HG02852 (cell line): Measurements from ENCODE around the gene FZD4.
"Not testable (repeated sequence)": the region's sequence is repeated elsewhere in the genome, so short reads cannot be mapped to it uniquely, and the experiment has no call there.

Experiments used
- ATAC-seq: cut with Tn5 transposase; IDR thresholded peaks from one replicate; pipeline ENCODE4 v1.9.1; 2021; ENCODE audit warnings: mild to moderate bottlenecking, moderate library complexity; ENCODE audit not compliant: unreplicated experiment

FZD4 gene

GRCh38 chr11:86977441-86978050 is 22.4 kb upstream of the FZD4 start:
- ATAC-seq, result no peak

- ATAC-seq, result no peak
Observed at GRCh38 chr11:86972734-86973133, 17.5 kb upstream of the FZD4 start.

- no peak for ATAC-seq
Observed at GRCh38 chr11:86969258-86969657, 14.1 kb upstream of the FZD4 start.

- not testable (repeated sequence) for ATAC-seq
Observed at GRCh38 chr11:86967601-86968000, 12.4 kb upstream of the FZD4 start.

- no peak for ATAC-seq
Observed at GRCh38 chr11:86957976-86958646, 2.9 kb upstream of the FZD4 start.

GRCh38 chr11:86956905-86957195 is 1.7 kb upstream of the FZD4 start:
- no peak for ATAC-seq

- ATAC-seq, result no peak
Observed at GRCh38 chr11:86955111-86955360, 159 bp downstream of the FZD4 start.

GRCh38 chr11:86954269-86955110 is 705 bp downstream of the FZD4 start:
- ATAC-seq, result peak; percentile 1

GRCh38 chr11:86952221-86952875 is 2.8 kb downstream of the FZD4 start:
- no peak for ATAC-seq

- no peak for ATAC-seq
Observed at GRCh38 chr11:86951706-86952105, 3.5 kb downstream of the FZD4 start.

- no peak for ATAC-seq
Observed at GRCh38 chr11:86950661-86950995, 4.6 kb downstream of the FZD4 start.

GRCh38 chr11:86949995-86950660 is 5.1 kb downstream of the FZD4 start:
- ATAC-seq, result no peak

GRCh38 chr11:86948733-86949132 is 6.5 kb downstream of the FZD4 start:
- no peak for ATAC-seq

GRCh38 chr11:86947541-86947940 is 7.7 kb downstream of the FZD4 start:
- ATAC-seq, result no peak

GRCh38 chr11:86943505-86943904 is 11.7 kb downstream of the FZD4 start:
- ATAC-seq, result not testable (repeated sequence)

- no peak for ATAC-seq
Observed at GRCh38 chr11:86941871-86942599, 13.2 kb downstream of the FZD4 start.

GRCh38 chr11:86941077-86941870 is 13.9 kb downstream of the FZD4 start:
- ATAC-seq, result no peak

- ATAC-seq, result no peak
Observed at GRCh38 chr11:86940122-86940777, 14.9 kb downstream of the FZD4 start.
